Stomach (tissue), 4 donors: ENCODE results near the gene PITPNM1.
A peak's percentile ranks its signal among the peaks of the same experiment; 100 is the strongest.

Source experiments
- CTCF ChIP-seq, 7 experiments: fragments of 450-650 bp in 4 of 7; fragments of 200-600 bp in 3 of 7; sonication (generic) in 3 of 7; IDR thresholded peaks; one replicate each; pipeline ENCODE4 v1.5.1; 2016 to 2019; ENCODE audit warnings: antibody characterized with exemption in 7 of 7, control low read depth in 2 of 7, mild to moderate bottlenecking in 1 of 7
- EP300 ChIP-seq: sonication (generic); formaldehyde crosslinking; IDR thresholded peaks from one replicate; pipeline ENCODE4 v1.6.1; 2017; ENCODE audit warnings: antibody characterized with exemption
- POLR2A ChIP-seq, 4 donors: fragments of 450-650 bp; IDR thresholded peaks; one replicate each; pipeline ENCODE4 v1.6.1; 2016; ENCODE audit warnings: antibody characterized with exemption in 4 of 4, control low read depth in 2 of 4, mild to moderate bottlenecking in 1 of 4, moderate library complexity in 1 of 4

- TF ChIP-seq CTCF (IDR thresholded peaks at IDR 0.05): peak in 3 of 7 experiments; percentile 22 to 41 (median 24)
- no peak for TF ChIP-seq EP300
- no peak for TF ChIP-seq POLR2A (IDR thresholded peaks at IDR 0.05)
Measured at GRCh38 chr11:67482827-67483798, 22.1 kb downstream of the PITPNM1 start, which contains the start of gene AIP.
